Measurements from ENCODE around the gene PKN1.
"Not testable (repeated sequence)": the region's sequence is repeated elsewhere in the genome, so short reads cannot be mapped to it uniquely, and the experiment has no call there.

GRCh38 chr19:14403145-14403930 lies 29.8 kb upstream of the PKN1 start:
- TF ChIP-seq CTCF (conservative IDR thresholded peaks at IDR 0.05); EZH2 (IDR thresholded peaks at IDR 0.05; ENCODE audit: low read depth): not testable (repeated sequence)

Data from PC-9 (cell line).